IPS-18c (cell line): ENCODE data around the gene EPS15.
"Not testable (repeated sequence)": the region's sequence is repeated elsewhere in the genome, so short reads cannot be mapped to it uniquely, and the experiment has no call there.

Source experiments
- H3K4me3 ChIP-seq: 2 replicates; pipeline ENCODE4 v1.7.0; 2013; ENCODE audit warnings: low read depth, mild to moderate bottlenecking, low read length, moderate library complexity; ENCODE audit not compliant: insufficient read depth
- H3K9me3 ChIP-seq: one replicate; pipeline ENCODE4 v1.6.1; 2013; ENCODE audit warnings: mild to moderate bottlenecking, low read length, moderate library complexity; ENCODE audit not compliant: control insufficient read depth, insufficient read depth

The EPS15 gene

GRCh38 chr1:51551081-51551480 lies 32.0 kb upstream of the EPS15 start:
- Histone ChIP-seq H3K4me3 (no peak overlapping the region), H3K9me3 (no peaks in the 10 kb centered on the region)

GRCh38 chr1:51549901-51550300 lies 30.8 kb upstream of the EPS15 start:
- no peak overlapping the region for H3K4me3 ChIP-seq
- H3K9me3 ChIP-seq: no peaks in the 10 kb centered on the region

- Histone ChIP-seq H3K4me3 (no peak overlapping the region), H3K9me3 (no peaks in the 10 kb centered on the region)
Observed at GRCh38 chr1:51549016-51549619, 30.1 kb upstream of the EPS15 start.

- no peaks in the 10 kb centered on the region for H3K9me3 ChIP-seq
- no peak overlapping the region for H3K4me3 ChIP-seq
Observed at GRCh38 chr1:51543858-51544257, 24.8 kb upstream of the EPS15 start.

GRCh38 chr1:51542158-51542953 lies 23.3 kb upstream of the EPS15 start:
- no peaks in the 10 kb centered on the region for H3K9me3 ChIP-seq
- no peak overlapping the region for H3K4me3 ChIP-seq

GRCh38 chr1:51541313-51542050 lies 22.4 kb upstream of the EPS15 start:
- no peak overlapping the region for H3K4me3 ChIP-seq
- no peaks in the 10 kb centered on the region for H3K9me3 ChIP-seq

GRCh38 chr1:51537568-51537967 lies 18.5 kb upstream of the EPS15 start:
- H3K9me3 ChIP-seq: no peaks in the 10 kb centered on the region

GRCh38 chr1:51535006-51535592 lies 16.0 kb upstream of the EPS15 start:
- H3K9me3 ChIP-seq: no peaks in the 10 kb centered on the region
- H3K4me3 ChIP-seq: no peak overlapping the region

More at GRCh38 chr1:51537568-51537967, 18.5 kb upstream of the EPS15 start:
- no peak overlapping the region for H3K4me3 ChIP-seq

GRCh38 chr1:51534447-51534846 lies 15.4 kb upstream of the EPS15 start:
- Histone ChIP-seq H3K4me3 (no peak overlapping the region), H3K9me3 (no peaks in the 10 kb centered on the region)

- H3K4me3 ChIP-seq: no peak overlapping the region
- H3K9me3 ChIP-seq: no peaks in the 10 kb centered on the region
Observed at GRCh38 chr1:51532853-51533252, 13.8 kb upstream of the EPS15 start.

- not testable (repeated sequence) for H3K9me3 ChIP-seq, H3K4me3 ChIP-seq
Observed at GRCh38 chr1:51530447-51530846, 11.4 kb upstream of the EPS15 start.

GRCh38 chr1:51527144-51527543 lies 8.1 kb upstream of the EPS15 start:
- H3K9me3 ChIP-seq: no peaks in the 10 kb centered on the region
- no peak overlapping the region for H3K4me3 ChIP-seq

GRCh38 chr1:51526248-51526647 lies 7.2 kb upstream of the EPS15 start:
- Histone ChIP-seq H3K9me3 (no peaks in the 10 kb centered on the region), H3K4me3 (no peak overlapping the region)

- Histone ChIP-seq H3K9me3 (no peaks in the 10 kb centered on the region), H3K4me3 (no peak overlapping the region)
Observed at GRCh38 chr1:51525295-51525694, 6.2 kb upstream of the EPS15 start.

- no peak overlapping the region for H3K4me3 ChIP-seq
Observed at GRCh38 chr1:51524817-51525216, 5.8 kb upstream of the EPS15 start.

GRCh38 chr1:51523931-51524330 lies 4.9 kb upstream of the EPS15 start:
- Histone ChIP-seq H3K4me3 (no peak overlapping the region), H3K9me3 (no peaks in the 10 kb centered on the region)

More at GRCh38 chr1:51524817-51525216, 5.8 kb upstream of the EPS15 start:
- H3K9me3 ChIP-seq: no peaks in the 10 kb centered on the region

- Histone ChIP-seq H3K4me3 (no peak overlapping the region), H3K9me3 (no peaks in the 10 kb centered on the region)
Observed at GRCh38 chr1:51520700-51521248, 1.7 kb upstream of the EPS15 start.
